ENCODE results near the gene SEMA3A.

- TF ChIP-seq, protein P1, sequence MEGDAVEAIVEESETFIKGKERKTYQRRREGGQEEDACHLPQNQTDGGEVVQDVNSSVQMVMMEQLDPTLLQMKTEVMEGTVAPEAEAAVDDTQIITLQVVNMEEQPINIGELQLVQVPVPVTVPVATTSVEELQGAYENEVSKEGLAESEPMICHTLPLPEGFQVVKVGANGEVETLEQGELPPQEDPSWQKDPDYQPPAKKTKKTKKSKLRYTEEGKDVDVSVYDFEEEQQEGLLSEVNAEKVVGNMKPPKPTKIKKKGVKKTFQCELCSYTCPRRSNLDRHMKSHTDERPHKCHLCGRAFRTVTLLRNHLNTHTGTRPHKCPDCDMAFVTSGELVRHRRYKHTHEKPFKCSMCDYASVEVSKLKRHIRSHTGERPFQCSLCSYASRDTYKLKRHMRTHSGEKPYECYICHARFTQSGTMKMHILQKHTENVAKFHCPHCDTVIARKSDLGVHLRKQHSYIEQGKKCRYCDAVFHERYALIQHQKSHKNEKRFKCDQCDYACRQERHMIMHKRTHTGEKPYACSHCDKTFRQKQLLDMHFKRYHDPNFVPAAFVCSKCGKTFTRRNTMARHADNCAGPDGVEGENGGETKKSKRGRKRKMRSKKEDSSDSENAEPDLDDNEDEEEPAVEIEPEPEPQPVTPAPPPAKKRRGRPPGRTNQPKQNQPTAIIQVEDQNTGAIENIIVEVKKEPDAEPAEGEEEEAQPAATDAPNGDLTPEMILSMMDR (IDR thresholded peaks at IDR 0.05) = no peak
- TF ChIP-seq POLR2A (IDR thresholded peaks at IDR 0.05) = no peak
Measured at GRCh38 chr7:84070770-84071169, 123.8 kb downstream of the SEMA3A start.
